DMS114 treated with DMSO at 0.1 percent for 48 hours (cell line): ENCODE measurements around the gene PLEKHG3.

Experiments
- DNase-seq: peaks from one replicate; lab custom pipeline; 2025; ENCODE audit not compliant: unreplicated experiment; lab: John Stamatoyannopoulos, UW

PLEKHG3 gene

DNA sequence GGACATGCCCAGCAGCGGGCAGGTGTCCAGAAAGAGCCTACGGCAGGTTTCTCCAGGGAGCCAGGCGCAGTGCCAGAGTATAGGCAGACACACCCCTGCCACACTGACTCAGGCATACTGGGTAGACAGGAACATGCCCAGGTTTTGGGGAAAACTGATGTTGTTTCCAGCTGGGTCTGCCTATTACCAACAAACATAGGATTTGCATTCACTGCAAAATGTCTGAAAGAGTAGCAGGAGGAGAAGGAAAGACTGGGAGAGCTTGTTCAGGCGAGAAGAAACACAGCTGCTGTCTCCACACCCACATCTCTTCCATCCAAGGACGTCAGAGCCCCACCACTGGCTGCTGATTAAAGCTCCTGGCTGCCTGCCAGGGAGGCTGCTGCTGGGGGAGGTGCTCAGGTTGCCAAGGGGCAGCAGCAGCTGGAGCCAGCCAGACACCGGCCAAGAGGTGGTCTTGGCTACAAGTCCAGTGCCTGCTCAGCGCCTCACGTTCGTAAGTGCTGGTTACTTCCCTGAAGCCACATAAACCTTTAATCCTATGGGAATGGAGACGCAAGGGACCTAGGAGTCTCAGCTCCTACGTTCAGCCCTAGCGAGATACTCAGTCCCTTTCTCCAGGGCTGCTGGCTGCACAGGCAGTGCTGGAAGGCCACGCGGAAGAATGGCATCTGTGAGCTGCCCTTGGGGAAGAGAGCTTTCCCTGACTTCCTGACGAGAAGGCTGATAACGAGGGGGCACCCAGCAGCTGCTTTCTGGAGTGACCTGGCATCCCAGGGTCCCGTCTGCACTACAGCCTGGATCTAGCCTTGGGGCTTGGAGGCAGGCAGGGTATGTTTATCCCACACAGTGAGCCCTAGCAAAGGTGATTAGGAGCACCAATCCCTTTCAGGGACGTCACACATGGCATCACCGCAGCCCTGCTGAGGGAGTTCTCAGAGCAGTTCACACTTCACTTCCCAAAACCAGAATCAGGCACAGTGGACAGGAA lies 58.1 kb downstream of the PLEKHG3 start:
- DNase-seq = no peak

DNA sequence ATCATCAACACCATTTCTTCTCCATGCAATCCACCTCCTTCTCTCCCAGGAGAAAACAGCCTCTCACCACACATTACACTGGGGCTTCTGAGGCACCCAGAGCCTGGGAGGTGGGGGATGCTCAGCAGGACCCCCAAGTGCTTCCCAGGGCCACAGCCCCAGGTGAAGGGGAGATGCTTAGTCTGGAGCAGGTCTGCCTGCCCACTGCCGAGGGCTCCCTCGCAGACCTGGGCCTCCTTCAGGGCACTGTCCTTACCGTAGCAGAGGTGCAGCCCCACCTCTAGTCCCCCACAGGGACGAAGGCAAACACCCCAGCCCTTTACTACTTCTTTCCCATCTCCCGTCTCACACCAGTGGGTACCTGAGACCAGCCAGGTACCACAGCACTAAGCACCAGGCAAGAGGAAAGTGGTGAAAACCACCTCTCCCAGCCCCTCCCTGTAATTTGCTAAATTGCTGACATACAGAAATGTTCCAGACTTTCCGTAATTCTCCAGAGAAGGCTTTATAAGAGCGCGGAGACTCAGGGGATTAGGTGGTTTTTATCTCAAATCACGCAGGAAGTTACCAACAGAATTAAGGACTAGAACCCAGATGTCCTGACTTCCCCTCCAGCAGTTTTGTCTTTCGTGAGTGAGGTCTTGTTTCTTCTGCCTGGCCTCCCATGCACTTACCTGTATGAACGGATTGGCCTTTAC lies 59.0 kb downstream of the PLEKHG3 start:
- no peak for DNase-seq

DNA sequence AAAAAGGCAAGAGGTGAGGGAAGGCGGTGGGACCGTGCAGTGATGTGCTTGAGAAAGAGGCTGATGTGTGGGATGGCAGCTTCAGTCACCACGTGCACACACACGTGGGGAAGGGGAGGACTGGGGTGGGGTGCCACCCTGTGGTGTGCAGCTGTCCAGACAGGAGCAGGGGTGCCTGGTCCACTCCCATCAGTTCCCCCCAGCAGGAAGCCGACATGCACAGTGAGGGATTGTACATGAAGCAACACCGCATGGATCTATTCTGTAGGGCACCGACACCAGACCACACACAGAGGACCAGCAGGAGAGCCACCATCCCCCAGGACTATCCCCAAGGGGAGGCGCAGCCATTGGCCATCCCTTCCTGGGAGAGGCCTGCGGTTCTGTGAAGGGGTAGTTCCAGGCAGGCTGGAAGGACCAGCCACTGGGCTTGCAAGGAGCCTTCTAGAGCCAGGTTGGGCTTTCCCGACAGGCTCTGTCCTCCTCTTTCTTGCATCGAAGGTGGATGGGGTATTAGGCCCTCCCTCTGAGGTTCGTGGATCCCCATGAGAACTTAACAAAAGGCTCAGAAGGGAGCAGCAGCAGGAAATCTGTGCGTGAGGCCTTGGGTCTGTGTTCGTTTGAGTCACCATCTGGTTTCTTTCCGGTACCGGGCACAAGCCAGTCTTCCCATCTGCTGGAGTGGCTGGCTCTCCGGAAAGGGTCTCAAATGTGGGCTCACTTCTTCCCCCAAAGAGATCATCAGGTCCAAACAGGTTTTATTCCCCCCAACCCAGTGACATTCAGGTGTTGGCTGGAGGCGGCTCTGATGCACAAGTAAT lies 59.8 kb downstream of the PLEKHG3 start:
- no peak for DNase-seq

DNA sequence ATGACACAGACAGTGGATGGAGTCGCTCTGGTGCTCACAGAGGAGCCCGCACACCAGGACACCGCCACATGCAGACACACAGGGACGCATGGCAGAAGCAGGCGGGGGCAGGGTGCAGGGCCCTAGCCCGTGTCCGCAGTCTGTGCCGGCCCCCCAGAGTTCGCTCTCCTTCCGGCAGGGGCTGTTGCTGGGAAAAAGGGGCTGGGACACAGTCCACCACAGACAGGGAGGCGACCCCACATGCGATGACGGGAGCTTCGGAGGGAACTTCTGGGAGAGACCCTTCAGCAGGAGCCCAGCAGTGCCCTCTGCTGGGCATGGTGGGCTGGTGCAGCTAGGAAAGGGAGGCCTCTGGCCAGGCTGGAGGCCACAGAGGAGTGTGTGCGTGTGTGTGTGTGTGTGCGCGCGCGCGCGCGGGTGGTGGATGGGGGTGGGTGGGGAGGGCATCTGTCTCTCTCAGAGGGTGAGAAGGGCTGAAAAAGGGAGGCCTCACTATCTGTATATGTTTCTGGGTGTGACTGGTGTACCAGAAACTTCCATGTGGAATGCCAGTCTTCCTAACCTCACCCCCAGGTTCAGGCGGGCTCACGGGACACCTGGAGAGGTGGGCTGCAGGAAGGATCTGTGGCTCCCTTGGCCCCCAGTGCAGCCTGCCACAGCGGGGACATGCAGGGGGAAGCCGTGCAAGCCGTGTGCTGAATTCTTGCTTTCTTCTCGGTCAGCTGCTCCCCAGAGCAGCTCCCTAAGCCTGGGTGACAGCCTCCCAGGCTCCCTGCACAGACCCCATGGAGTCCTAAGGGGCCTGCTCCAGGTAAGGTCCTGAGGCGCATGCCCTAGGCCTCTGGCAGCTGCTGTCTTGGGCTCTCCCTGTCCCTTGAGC lies 60.7 kb downstream of the PLEKHG3 start:
- DNase-seq = peak; percentile 31

DNA sequence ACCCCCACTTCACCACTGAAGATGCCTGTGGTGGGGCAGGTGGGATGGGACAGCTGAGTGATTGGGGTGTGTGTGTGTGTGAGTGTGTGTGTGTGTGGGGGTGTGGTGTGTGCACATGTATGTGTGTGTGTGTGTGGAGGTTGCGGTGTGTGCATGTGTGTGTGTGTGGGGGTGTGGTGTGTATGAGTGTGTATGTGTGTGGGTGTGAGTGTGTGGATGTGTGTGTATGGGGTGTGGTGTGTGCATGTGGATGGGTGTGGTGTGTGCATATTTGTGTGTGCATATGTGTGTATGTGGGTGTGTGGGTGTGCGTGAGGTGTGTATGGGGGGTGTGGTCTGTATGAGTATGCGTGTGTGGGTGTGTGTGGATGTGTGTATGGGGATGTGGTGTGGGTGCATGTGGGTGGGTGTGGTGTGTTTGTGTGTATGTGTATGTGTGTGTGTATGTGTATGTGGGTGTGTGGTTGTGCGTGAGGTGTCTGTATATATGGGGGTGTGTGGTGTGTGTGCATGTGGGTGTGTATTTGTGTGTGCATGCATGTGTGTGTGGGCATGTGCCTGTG lies 61.6 kb downstream of the PLEKHG3 start:
- no peak for DNase-seq

DNA sequence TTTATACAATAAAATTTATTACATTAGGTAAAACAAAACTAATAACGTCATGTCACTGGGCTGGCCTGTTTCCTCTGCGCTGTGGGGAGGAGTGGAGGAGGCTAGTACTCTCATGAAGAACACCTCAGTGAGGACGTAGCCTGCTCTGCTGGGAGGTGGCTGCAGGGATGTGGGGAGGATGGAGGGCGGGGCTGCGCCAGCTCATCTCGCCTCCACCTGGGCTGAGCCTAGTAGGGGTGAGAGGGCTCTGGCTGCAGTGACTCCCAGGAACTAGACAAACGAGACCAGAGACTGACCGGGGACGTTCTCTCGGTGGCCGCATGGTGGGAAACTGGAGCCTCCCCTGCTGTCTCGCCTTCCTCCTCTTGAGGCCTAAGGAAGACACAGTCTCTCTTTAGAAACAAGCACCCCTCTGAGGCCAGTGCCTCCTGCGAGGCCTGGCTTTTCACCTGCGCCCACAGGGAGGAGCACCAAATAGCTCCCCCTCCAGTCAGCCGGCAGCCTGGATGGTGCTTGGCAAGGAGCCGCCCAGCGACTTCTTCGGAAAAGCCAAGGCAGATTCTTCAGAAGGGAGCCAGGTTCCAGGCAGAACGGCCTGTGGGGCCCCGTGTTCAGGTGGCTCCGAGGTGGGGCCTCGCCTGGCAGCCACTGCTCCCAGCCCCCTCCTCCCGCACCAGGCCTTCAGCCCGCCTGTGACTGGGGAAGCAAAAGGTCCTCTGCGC lies 62.4 kb downstream of the PLEKHG3 start:
- no peak for DNase-seq

DNA sequence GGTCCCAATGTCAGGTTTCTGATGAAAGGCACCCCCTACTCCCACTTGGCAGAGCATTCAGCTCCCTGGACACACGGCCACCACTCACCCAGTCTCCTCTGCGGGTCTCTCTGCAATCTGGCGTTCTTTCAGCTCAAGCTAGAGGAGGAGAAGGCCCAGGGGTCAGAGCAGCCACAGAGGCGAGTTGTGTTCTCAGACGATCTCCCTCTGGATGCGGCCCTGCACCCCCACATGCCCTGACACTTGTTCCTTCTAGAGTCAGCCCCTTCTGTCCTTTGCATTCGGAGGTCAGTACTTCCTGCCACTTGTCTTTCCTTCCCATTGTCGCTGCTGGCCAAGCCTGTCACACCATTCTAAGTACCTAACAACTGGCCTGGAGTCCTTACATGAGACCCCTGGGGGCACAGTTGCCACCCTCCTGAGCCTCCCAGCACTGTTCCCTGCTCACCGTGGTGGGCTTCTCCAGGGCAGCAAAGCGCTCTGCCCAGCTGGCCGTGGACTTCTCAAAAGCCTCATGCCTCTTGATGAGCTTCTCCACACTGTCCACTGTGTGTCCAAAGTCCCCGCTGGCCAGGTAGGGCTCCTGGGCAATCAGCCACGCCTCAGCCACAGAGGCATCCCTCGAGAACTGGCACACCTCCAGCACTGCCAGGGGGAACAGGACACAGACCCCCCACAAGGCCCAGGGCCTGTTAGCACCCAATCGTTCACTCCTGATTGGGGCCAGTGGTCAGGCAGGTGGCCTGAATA lies 63.2 kb downstream of the PLEKHG3 start:
- DNase-seq = no peak

DNA sequence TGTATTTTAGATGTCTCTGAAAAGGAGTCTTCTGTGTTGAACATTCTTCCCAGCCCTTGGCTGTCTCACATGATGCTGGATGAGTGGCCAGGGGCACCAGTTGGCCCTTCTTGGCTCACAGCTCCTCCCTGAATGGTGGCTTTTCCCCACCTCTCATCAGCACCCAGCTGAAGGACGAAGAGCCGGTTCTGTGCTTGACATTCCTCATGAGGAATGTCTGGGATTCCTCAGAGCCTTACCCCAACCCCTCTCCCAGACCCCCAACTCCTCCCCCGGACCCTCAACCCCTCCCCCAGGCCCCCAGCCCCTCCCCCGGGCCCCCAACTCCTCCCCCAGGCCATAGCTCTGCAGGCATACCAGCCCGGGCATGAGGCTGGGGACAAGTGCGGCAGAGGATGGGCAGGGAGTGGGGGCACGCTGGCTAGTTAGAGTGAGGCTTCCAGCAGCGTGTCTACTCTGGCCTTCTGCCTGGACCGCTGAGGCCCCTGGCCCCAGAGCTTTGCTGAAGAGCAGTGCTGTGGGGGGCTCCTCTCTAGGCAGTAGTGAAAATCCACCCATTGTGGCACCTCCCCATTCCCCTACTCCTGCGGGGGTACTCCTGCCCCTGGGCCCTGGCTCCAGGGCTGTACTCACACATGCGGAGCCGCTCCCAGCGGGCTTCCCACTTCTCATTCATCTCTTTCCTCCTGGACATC lies 64.3 kb downstream of the PLEKHG3 start:
- no peak for DNase-seq

DNA sequence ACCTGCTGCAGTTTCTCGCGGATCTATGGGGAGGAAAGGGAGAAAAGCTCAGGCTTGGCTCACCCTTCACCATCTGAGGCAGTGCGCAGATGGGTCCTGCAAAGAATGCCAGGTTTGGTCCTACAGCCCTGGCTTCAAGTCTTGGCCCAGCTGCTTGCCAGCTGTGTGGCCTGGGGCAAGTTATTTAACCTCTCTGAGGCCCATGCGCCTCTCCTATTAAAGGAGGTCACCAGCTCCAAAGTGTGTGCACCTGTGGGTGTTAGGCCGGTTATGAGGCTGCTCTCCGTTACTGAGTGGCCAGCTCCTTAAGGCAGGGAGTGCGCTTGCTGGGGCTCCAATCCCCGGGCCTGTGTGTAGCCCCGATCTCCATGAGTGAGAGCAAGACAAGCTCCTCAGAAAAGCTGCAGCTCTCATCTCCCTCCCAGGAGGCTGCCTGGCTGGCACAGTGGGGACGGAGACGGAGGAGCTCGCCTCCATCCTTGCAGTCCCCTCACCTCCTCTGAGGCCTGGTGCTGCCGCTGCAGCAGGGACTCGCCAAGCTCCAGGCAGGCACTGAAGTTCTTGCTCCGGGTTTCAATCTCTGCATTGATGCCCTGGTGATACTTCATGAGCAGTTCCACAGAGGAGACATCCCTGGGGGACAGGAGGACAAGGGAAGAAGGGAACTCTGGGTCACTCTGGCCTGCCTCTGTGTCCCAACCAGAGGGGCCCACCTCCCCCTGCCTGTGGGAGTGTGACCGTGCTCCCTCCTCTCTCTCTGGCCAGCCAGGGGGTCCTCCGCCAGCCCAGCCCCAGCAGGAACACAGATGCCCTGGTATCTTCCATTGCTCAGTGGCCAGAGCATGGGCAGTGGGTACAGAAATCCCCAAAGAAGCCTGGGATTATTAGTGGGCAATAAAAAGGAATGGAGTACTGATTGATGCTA lies 65.1 kb downstream of the PLEKHG3 start:
- DNase-seq = no peak

DNA sequence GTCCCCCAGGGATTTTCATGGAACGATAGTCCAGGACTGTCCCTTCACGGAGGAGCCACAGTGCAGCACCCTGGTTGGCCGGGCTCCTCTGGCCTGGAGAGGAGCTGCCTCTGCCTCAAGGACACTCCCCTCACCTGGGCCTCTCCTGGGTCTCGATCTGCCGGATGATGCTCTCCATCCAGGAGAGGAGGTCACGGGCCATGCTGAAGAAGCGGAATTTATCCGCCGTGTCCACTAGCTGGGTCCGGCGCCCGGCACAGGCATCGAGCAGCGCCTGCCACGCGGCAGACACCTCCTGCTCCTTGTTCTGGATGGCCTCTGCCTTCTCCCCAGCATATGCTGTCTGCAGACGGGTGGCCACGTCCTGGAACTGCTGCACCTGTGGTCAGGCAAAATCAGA lies 66.5 kb downstream of the PLEKHG3 start:
- no peak for DNase-seq

DNA sequence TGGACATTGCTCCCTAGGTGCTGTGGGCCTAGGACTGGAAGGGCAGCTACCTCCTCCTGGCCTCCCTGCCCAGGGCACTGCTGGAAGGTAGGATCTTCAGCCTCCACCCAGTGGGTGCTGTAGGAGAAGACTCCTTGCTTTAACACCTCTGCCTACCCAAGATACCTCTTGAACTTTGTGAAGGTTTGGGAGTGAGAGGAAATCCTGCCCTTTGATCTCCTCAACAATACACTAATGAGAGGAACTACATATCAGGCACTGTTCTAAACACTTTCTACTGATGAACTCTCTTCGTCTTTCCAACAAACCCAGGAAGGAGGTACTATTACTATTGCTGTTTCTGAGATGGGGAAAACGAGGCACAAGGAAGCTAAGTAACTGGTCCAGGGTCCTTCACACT lies 66.9 kb downstream of the PLEKHG3 start:
- no peak for DNase-seq

DNA sequence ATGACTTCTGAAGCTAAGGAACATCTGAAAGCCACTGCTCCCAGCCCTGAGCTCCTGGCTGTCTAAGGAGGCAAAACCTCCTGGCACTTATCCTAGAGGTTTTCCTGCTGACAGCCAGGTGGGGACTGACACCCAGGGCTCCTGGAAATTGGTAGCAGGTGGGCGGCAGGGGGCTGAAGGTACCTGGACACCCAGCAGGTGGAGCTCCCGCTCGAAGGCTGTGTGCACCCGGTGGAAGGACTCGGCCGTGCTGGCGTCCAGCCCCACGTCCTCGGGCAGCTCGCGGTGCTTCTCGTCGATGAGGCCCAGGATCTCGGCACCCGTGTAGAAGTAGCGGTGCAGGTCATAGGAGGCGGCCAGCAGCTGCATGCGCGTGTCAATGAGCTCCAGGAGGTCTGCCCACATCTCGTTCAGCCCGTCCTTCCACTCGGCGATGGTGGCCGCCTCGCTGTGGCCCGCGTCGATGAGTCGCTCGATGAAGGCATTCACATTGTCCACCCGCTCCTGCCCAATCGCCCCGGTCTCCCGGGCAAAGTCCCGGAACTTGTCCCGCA lies 68.2 kb downstream of the PLEKHG3 start:
- no peak for DNase-seq

DNA sequence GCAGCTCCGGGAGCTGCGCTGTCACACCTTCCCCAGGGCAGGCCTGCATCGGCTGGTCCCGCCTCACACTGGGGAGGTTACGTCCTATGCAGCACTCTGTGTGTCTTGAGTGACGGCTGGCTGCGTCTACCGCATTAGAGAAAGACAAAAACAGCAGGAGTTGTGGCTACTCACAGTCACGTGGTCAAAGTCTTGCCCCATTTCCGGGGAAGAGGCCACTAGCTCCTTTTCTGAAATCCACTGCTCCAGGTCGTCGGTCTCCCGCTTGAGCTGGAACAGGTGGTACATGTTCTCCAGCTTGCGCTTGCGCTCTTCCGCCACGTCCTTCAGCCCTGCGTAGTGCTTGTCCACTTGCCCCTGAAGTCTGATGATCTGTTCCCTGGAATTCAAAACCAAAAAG lies 68.8 kb downstream of the PLEKHG3 start:
- no peak for DNase-seq

DNA sequence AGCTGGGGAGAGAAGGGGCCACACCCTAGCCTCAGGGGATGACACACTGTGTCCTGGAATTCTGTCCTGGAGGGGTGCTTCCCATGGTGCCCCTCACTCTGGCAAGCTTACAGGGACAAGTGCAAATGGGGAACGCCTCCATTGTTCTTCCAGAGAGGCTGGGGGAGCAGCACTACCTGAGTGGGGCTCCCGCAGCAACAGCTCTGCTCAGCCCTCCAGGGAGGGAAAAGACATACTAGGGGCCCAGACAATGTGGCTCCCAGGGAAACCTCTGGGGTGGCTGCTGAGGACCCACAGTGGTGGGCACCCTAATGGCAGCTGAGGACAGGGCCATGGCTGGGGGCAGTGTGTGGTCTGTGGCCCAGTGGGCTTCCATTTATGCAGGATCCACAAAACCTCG lies 69.4 kb downstream of the PLEKHG3 start:
- no peak for DNase-seq

DNA sequence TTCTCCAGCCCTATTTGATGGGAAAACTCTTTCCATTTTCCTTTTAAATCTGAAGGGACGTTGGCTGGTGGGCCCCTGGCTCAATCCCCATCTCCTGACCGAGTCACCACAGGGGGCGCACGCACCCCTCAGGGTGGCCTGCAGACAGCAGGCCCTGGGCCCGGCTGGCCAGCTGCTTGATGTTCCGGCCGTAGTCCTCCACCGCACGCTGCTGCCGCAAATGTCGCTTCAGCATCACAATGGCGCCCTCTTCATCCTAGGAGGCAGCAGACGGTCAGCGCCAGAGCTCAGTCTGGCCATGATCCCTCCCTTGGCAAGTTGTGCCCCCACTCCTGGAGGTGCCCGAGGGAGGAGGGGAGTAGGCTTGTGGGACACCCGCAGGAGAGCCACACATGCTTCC lies 70.0 kb downstream of the PLEKHG3 start:
- DNase-seq = no peak

DNA sequence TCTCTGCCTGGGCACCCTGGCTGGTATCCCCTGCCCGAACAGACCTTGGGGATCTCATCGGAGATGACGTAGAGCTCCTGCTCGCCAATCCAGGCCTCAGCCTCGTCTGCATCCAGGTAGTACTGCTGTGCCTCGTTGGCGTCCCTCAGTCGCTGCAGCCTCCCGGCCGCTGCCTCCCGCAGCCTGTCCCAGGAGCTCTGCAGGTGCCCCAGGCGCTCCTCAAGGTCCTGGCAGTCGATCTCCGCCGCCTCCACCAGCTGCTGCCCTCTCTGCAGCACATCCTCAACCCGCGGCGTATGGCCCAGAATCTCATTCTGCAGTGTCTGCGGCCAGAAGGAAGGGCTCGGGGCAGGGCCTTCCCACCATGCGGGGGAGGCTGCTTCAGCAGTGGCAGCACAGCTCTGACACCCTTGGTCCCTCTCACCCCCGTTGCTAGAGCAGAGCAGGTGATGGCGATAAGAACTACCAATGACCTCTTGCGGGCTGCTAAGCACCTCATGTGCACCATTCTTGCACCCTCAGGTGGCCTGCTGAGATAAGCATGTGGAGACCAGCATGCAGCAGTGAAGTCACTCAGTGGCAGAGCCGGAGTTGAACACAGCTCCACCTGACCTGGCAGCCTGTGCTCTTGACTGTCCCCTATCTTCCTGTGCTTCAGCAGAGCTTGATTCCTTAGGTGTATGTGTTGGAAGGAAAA lies 71.0 kb downstream of the PLEKHG3 start:
- DNase-seq = no peak
